Urinary bladder (tissue), 4 donors: ENCODE data around the gene GPS1. TPM values are rescaled to one million over a fixed set of nuclear protein-coding genes. Genes with fewer than 3 reads are reported as not detected.

Experiments
- DNase-seq: peaks from one replicate; pipeline ENCODE4 v3.0.0-alpha.2; 2015; ENCODE audit errors: extremely low spot score
- H3K27ac ChIP-seq: one replicate; pipeline ENCODE4 v1.5.1; 2013; ENCODE audit warnings: low read depth, mild to moderate bottlenecking, moderate library complexity
- H3K36me3 ChIP-seq: one replicate; pipeline ENCODE4 v1.6.1; 2013; ENCODE audit warnings: mild to moderate bottlenecking, moderate library complexity; ENCODE audit not compliant: insufficient read depth
- H3K4me1 ChIP-seq: one replicate; pipeline ENCODE4 v1.6.1; 2013; ENCODE audit warnings: mild to moderate bottlenecking, moderate library complexity; ENCODE audit not compliant: insufficient read depth
- H3K4me3 ChIP-seq: one replicate; pipeline ENCODE4 v1.5.1; 2013; ENCODE audit warnings: low read depth, low read length
- WGBS: extraction: QIAGEN DNeasy Blood & Tissue Kit; methylation state at CpG from one replicate; pipeline ENCODE4 v1.1.7; 2013; 5-methylcytosine and 5-hydroxymethylcytosine counted together
- polyA plus RNA-seq: library from polyadenylated mRNA; stranded (reverse); fragments of 200-250 nt; gene quantifications from one replicate; pipeline ENCODE4 v1.2.3, GENCODE V29; 2013
- total RNA-seq: library from RNA; depleted of rRNA; stranded (reverse); fragments of >200 nt; gene quantifications from one replicate; pipeline ENCODE4 v1.2.3, GENCODE V29; 2014
- donor health status: healthy with polysubstance abuse.
- donor health status: healthy.

Gene GPS1
- total and polyA plus RNA-seq, 2 donors, result 37.3 to 95.4 TPM

DNA sequence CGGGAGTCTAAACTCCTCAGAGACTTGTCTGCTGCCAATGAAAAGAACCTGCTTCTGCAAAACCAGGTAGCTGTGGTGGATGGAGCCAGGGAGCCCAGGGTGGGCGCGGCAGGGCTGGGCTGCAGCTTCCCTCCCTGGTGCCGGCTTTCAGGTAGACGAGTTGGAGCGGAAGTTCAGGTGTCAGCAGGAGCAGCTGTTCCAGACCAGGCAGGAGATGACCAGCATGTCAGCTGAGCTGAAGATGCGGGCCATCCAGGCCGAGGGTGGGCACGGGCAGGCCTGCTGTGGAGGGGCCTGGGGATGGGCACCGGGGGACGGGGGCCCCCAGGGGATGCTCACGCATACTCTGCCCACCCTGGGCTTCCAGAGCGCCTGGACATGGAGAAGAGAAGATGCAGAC lies 23.5 kb upstream of the GPS1 start:
- Histone ChIP-seq H3K36me3 (no peaks in the 10 kb centered on the region), H3K27ac (no peak overlapping the region), H3K4me1 (no peaks in the 10 kb centered on the region), H3K4me3 (no peak overlapping the region)
- no peak for DNase-seq
- 97% methylated on average over 13 of the region's 13 CpGs for WGBS

DNA sequence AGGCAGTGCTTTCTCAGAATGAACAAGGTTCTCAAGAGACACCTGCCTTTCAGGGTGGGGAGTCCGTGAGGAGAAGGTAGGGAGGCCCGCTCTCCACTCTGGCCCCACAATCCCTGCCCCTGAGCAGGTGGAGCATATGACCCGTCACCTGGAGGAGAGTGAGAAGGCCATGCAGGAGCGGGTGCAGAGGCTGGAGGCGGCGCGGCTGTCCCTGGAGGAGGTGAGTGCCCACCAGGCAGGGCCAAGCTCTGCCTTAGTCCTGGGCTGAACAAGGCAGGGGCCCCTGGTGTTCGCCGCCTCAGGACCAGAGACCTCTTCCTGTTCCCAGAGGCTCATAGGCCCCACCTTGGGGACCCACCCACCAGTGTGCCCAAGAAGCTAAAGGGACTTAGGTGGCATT lies 22.7 kb upstream of the GPS1 start:
- DNase-seq, result no peak
- WGBS, result 97% methylated on average over 9 of the region's 9 CpGs

DNA sequence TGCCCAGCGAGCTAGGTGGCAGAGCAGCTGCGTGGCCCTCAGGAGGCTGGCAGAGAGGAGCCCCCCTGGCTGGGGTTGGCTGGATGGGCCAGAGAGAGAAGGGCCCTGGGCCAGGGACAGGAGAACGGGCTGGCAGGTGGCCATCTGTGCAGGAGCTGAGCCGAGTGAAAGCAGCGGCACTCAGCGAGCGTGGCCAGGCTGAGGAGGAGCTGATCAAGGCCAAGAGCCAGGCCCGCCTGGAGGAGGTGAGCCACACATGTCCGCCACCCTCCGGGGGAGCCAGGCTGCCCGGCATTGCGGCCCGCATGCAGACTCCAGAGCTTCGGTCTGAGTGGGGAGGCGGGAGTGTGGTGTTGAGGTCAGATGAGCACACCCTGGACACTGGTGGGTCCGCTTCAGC lies 22.3 kb upstream of the GPS1 start:
- no peaks in the 10 kb centered on the region for H3K36me3 ChIP-seq
- H3K4me3 ChIP-seq, result no peak overlapping the region
- no peak overlapping the region for H3K27ac ChIP-seq
- no peak for DNase-seq
- no peaks in the 10 kb centered on the region for H3K4me1 ChIP-seq
- 96% methylated on average over 16 of the region's 16 CpGs for WGBS

More for the DNA sequence above, 22.7 kb upstream of the GPS1 start:
- Histone ChIP-seq H3K4me1 (no peaks in the 10 kb centered on the region), H3K4me3 (no peak overlapping the region), H3K27ac (no peak overlapping the region), H3K36me3 (no peaks in the 10 kb centered on the region)

DNA sequence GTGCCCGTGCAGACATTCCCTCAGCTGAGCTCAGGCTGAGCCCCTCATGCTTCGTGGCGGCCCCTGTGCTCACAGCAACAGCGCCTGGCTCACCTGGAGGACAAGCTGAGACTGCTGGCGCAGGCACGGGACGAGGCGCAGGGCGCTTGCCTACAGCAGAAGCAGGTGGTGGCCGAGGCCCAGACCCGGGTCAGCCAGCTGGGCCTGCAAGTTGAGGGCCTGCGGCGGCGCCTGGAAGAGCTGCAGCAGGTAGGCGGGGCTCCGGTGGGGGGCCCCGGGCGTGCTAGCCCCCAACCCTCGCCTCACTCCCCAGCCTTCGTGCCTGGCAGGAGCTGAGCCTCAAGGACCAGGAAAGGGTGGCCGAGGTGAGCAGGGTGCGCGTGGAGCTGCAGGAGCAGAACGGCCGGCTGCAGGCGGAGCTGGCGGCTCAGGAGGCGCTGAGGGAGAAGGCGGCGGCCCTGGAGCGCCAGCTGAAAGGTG lies 21.7 kb upstream of the GPS1 start:
- Histone ChIP-seq H3K27ac (no peak overlapping the region), H3K36me3 (no peaks in the 10 kb centered on the region), H3K4me3 (no peak overlapping the region), H3K4me1 (no peaks in the 10 kb centered on the region)
- 69% methylated on average over 31 of the region's 31 CpGs for WGBS
- no peak for DNase-seq

DNA sequence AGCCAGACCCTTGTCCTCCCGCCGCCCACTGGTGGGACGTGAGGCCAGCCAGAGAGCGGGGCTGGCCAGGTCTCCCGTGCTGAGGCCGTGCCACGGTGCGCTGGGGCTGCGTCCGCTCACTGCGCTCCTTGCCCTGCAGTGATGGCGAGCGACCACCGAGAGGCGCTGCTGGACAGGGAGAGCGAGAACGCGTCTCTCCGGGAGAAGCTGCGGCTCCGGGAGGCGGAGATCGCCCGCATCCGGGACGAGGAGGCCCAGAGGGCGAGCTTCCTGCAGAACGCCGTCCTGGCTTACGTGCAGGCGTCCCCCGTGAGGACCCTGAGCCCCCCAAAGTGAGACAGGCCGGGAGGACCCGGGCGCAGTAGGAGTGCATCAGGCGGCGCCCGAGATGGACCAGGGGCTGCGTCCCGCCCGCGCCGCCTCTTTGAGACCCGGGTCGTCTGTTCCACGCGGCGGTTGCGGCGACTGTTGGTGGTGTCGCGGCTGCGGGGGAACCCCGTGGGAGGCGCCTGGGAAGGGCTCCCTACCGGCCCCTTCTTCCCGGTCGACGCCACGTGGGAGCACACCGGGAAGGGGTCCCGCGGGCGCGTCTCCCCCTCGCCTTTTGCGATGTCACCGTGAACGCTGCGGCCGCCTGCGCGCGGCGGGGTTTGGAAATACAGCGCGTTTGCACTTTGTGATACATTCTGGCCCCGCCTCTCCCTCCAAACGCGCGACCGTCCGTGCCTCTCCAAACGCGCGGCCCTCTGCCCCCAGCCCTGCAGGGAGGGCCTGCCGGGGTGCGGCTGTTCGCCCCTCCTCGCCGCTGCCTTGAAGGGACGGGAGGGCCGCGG lies 21.0 kb upstream of the GPS1 start:
- 1% methylated on average over 94 of the region's 94 CpGs for WGBS
- Histone ChIP-seq H3K4me3 (peak overlapping the region; percentile 42), H3K36me3 (no peaks in the 10 kb centered on the region), H3K27ac (no peak overlapping the region), H3K4me1 (no peaks in the 10 kb centered on the region)
- no peak for DNase-seq

DNA sequence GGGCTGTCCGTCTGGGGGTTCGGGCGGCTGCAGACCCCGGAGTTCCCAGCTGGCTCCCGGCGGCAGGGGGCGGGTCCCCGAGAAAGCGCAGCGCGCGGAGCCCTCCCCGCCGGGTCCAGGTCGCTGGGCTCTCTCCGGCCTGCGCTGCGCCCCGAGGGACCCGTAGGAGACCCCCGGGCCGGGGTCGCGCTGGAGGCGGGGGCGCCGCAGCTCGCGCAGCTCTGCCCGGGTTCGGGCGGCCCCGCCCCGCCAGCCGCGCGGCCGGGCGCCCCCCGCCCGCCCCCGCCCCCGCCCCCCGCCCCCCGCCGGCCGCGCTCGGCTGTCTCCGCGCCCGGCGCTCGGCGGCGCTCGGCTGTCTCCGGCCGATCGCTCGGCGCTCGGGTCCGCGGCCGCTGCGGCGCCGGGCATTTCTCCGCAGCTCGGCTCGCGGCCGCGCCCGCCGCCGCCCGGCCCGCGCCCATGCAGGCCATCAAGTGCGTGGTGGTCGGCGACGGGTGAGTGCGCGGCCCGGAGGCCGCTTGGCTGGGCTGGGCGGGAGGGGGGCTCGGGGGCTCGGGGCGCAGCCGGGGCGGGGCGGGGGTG lies 20.3 kb upstream of the GPS1 start, which contains the start of gene RAC3:
TSS of gene RAC3 (plus strand) at position 376 of the 582 bp plus-strand sequence. CDS start at position 460, 84 bp downstream.
- Histone ChIP-seq H3K27ac (no peak within 1 kb of the TSS), H3K4me3 (peak within 1 kb of the TSS; percentile 42), H3K36me3 (no peaks in the 10 kb centered on the region), H3K4me1 (no peaks in the 10 kb centered on the region)
- DNase-seq, result no peak
- under 1% methylated on average over 79 of the region's 96 CpGs for WGBS

DNA sequence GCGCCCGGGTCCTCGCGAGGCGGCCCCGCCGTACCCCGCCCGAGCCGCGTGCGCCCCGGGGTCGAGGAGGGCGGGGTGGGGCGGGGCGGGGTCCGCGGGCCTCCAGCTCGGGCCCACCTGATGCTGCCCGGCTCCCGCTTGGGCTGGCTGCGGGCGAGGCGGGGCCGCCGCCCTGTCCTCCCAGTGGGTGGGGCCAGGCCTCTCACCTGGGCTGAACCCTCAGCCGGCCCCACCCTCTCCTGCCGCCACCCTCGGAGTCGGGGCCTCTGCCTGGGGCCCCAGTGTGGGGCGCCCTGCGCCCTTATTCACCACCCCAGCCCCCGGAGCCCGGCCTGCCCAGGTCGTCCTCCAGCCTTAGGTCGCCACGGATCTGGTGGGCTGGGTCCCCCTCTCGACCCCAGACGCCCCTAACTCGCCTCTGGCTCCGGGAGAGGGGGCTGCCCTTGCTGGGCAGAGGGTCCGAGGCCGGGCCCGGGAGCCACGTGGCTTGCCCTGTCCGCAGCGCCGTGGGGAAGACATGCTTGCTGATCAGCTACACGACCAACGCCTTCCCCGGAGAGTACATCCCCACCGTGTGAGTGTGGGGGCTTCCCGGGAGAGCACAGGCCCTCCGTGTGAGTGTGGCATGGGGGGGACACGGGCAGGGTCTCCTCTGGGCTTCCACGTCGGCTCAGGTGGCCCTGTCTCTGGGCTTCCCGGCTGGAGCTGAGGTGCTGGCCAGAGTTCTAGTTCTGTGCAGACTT lies 19.6 kb upstream of the GPS1 start:
- no peak overlapping the region for H3K27ac ChIP-seq
- 10% methylated on average over 59 of the region's 59 CpGs for WGBS

DNA sequence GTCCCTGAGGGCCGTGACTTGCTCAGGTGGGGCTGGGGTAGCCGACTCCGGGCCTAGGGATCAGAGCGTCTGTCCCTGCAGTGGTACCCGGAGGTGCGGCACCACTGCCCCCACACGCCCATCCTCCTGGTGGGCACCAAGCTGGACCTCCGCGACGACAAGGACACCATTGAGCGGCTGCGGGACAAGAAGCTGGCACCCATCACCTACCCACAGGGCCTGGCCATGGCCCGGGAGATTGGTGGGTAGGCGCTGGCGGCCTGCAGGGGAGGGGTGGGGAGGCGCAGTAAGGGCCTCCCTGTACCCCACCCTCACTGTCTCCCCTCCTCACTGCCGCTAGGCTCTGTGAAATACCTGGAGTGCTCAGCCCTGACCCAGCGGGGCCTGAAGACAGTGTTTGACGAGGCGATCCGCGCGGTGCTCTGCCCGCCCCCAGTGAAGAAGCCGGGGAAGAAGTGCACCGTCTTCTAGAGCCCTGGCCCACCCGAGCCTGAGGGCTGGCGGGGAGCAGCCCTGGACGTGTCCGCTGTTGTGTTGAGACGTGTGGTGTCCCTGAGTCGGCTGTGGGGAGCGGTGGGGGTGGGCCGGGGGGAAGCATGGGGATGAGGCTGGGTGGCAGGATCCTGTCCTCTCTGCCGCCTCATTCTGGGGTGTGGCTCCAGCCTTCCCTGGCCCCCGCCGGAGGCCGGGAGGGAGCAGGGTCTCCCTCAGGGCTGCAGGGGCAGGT lies 18.2 kb upstream of the GPS1 start:
- no peak for DNase-seq
- WGBS, result 93% methylated on average over 38 of the region's 38 CpGs
- no peak overlapping the region for H3K4me3 ChIP-seq
- H3K27ac ChIP-seq, result no peak overlapping the region
- H3K36me3 ChIP-seq, result no peaks in the 10 kb centered on the region
- no peaks in the 10 kb centered on the region for H3K4me1 ChIP-seq

More for the DNA sequence above, 19.6 kb upstream of the GPS1 start:
- no peaks in the 10 kb centered on the region for H3K36me3 ChIP-seq
- DNase-seq, result no peak
- H3K4me1 ChIP-seq, result no peaks in the 10 kb centered on the region
- peak overlapping the region; percentile 42 for H3K4me3 ChIP-seq

DNA sequence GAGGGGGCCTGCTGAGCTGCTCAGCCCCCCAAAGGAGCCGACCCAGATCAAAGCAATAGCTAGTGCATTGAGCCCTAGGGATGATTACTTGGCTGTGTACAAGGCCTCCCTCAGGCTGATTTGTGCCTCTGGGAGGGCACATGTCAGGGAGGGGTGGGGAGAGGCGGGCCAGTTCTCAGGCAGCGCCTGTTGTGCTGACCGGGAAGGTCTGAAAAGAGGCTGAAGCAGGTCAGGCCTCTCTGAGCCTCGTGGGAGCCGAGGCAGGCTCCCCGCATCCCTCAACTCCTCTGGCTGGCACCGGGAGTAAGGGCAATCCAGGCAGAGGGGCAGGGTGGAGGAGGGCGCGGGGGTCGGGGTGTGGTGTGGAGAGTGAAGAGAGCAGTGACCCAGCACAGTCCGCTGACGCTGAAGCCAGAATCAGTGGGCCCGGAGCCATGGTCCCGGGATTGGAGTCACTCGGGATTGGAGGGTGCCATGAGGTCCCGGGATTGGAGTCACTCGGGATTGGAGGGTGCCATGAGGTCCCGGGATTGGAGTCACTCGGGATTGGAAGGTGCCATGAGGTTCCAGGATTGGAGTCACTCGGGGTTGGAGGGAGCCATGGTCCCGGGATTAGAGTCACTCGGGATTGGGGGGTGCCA lies 17.2 kb upstream of the GPS1 start:
- Histone ChIP-seq H3K4me1 (no peaks in the 10 kb centered on the region), H3K4me3 (no peak overlapping the region), H3K36me3 (no peaks in the 10 kb centered on the region), H3K27ac (no peak overlapping the region)
- DNase-seq, result no peak
- 81% methylated on average over 23 of the region's 23 CpGs for WGBS

DNA sequence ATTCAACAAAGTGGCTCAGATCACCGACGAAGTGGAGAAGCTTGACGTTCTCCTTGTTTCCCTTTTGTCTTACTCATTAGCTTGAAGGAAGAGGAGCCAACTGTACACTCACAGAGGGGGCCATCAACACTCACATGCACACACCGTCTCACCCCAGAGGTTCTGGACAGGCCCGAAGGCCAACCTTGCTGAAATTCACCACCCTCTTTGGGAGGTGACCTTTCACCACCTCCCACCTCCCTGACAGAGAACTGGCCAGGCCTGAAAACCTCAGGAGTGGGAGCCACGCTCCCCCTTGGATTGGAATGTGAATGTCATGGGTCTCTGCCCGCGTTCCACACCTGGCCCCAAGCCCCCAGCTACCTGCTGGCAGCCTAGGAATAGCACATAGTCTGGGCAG lies 16.2 kb upstream of the GPS1 start:
- DNase-seq, result no peak
- Histone ChIP-seq H3K4me1 (no peaks in the 10 kb centered on the region), H3K27ac (no peak overlapping the region), H3K36me3 (no peaks in the 10 kb centered on the region), H3K4me3 (no peak overlapping the region)
- WGBS, result 95% methylated on average over 8 of the region's 8 CpGs

DNA sequence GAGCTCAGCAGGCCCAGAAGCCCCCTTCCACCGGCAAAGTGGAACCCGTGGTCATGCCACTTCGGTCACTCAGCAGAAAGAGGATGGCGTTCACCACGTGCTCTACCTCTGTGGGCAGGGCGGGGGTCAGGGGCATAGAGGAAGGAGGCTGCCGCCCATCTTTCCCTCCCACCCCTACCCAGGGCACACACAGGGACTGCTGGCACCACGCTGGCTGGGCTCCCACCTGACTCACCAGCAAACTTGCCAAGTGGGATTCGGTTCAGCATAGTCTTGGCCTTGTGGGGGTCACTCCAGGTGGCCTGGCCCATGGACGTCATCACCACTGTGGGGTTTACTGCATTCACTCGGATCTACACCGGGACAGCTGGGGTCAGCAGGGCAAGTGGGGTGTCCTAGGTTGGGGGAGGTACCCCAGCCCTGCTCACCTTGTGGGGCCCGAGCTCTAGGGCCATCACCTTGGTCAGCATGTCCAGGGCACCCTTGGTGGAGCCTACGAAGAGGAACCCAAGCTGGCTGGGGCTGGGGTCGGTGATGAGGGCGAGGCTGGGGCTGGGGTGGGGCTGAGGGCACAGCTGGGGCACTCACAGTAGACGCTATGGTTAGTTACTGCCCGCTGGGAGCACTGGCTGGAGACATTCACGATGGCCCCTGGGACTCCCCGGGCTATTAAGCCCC lies 15.6 kb upstream of the GPS1 start:
- Histone ChIP-seq H3K4me3 (no peak overlapping the region), H3K36me3 (no peaks in the 10 kb centered on the region), H3K4me1 (no peaks in the 10 kb centered on the region), H3K27ac (no peak overlapping the region)
- no peak for DNase-seq
- 90% methylated on average over 20 of the region's 20 CpGs for WGBS

DNA sequence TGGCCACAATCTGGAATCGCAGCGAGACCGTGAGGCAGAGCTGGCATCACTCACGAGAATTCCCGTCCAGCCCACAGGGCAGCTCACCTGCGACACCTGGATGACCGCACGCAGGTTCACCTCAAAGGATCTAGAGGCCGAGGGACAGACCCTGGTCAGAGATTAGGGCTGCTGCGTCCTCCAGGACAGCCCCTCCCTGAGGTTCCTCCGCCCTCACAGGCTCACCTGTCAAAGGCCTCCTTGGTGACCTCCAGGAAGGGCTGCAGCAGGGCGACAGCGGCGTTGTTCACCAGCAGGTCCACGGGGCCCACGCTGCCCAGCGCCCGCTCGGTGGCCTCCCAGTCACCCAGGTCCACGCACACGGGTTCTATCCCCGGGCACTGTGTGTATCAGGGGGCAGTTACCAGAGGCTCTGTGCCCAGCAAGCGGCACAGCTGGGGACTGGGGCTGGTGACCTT lies 15.0 kb upstream of the GPS1 start:
- DNase-seq, result no peak
- H3K4me1 ChIP-seq, result no peaks in the 10 kb centered on the region
- H3K4me3 ChIP-seq, result peak overlapping the region; percentile 51
- H3K27ac ChIP-seq, result peak overlapping the region; percentile 95
- 36% methylated on average over 23 of the region's 23 CpGs for WGBS
- H3K36me3 ChIP-seq, result no peaks in the 10 kb centered on the region
